ENCODE data around the gene MYOCD. TPM values are rescaled to one million over a fixed set of nuclear protein-coding genes. Genes with fewer than 3 reads are reported as not detected.

Gene MYOCD
- total and polyA plus RNA-seq, 2 of the 13 experiments (the other 11 are each of a cell fraction or from before 2014, with no cell fraction given) = not detected

DNA sequence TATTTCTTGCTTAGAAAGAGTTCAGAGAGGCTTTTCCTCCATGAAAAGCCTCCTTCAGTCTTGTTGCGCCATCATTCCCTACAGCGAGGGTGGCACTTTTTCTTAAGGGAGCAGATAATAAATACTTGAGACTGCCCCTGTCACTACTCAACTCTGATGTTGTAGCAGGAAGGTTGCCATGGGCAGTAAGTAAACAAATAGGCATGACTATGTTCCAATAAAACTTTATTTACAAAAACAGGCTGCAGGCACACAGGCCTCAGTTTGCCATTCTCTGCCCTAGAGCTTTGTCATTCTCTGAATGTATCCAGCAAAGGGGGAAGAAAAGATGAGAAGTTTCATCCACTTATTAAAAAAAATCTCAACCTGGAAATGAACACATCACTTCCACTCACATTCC is 60.4 kb downstream of the MYOCD start:
- FAIRE-seq = no peak
- no peak overlapping the region for H3K9ac ChIP-seq (ENCODE audit: insufficient read depth, low read depth, low read length)
- POLR2A ChIA-PET = no interaction called here

More for the DNA sequence above, 60.4 kb downstream of the MYOCD start:
- ATAC-seq (no peak), DNase-seq (ENCODE audit: low spot score) (no peak)
- Histone ChIP-seq H4K20me1 (ENCODE audit: insufficient read depth, low read length) (no peaks in the 10 kb centered on the region), H3K27me3 (ENCODE audit: control insufficient read depth in 1 of 2, insufficient read depth in 2 of 2, low read length in 2 of 2) (peaks cover 0 to 4% of the 10 kb centered on the region in 2 experiments; a peak in 1 of 5 replicates), H3K4me2 (ENCODE audit: low read depth, low read length) (no peak overlapping the region), H3K36me3 (replicated peaks in 1 of 2; ENCODE audit: control insufficient read depth in 1 of 2, insufficient read depth in 2 of 2, low read length in 2 of 2) (no peaks in the 10 kb centered on the region), H2AFZ (ENCODE audit: low read length) (no peak overlapping the region), H3K9me3 (ENCODE audit: low read length) (no peaks in the 10 kb centered on the region), H3K4me3 (replicated peaks in 1 of 3; ENCODE audit: insufficient read depth in 1 of 3, low read depth in 2 of 3, low read length in 3 of 3) (no peak overlapping the region), H3K27ac (ENCODE audit: extremely low read length, insufficient read depth, low read length) (no peak overlapping the region), H3K79me2 (ENCODE audit: insufficient read depth, low read length) (no peaks in the 10 kb centered on the region), H3K4me1 (ENCODE audit: insufficient read depth, low read length) (no peaks in the 10 kb centered on the region)
- in situ Hi-C loops (cut with HindIII; ENCODE audit: extremely low pct_ligation_motif_present, low pct_unique_long_range_greater_than_20kb) = no loop called here
- 53% methylated on average over 2 of the region's 2 CpGs for WGBS (ENCODE audit: low lambda C conversion rate)
- TF ChIP-seq, protein P1, sequence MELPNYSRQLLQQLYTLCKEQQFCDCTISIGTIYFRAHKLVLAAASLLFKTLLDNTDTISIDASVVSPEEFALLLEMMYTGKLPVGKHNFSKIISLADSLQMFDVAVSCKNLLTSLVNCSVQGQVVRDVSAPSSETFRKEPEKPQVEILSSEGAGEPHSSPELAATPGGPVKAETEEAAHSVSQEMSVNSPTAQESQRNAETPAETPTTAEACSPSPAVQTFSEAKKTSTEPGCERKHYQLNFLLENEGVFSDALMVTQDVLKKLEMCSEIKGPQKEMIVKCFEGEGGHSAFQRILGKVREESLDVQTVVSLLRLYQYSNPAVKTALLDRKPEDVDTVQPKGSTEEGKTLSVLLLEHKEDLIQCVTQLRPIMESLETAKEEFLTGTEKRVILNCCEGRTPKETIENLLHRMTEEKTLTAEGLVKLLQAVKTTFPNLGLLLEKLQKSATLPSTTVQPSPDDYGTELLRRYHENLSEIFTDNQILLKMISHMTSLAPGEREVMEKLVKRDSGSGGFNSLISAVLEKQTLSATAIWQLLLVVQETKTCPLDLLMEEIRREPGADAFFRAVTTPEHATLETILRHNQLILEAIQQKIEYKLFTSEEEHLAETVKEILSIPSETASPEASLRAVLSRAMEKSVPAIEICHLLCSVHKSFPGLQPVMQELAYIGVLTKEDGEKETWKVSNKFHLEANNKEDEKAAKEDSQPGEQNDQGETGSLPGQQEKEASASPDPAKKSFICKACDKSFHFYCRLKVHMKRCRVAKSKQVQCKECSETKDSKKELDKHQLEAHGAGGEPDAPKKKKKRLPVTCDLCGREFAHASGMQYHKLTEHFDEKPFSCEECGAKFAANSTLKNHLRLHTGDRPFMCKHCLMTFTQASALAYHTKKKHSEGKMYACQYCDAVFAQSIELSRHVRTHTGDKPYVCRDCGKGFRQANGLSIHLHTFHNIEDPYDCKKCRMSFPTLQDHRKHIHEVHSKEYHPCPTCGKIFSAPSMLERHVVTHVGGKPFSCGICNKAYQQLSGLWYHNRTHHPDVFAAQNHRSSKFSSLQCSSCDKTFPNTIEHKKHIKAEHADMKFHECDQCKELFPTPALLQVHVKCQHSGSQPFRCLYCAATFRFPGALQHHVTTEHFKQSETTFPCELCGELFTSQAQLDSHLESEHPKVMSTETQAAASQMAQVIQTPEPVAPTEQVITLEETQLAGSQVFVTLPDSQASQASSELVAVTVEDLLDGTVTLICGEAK (IDR thresholded peaks at IDR 0.05) = no peak
- TF ChIP-seq, protein P1 (CRISPR knock-in tag; IDR thresholded peaks at IDR 0.05) = peak; percentile 64
- TF ChIP-seq, protein P2, sequence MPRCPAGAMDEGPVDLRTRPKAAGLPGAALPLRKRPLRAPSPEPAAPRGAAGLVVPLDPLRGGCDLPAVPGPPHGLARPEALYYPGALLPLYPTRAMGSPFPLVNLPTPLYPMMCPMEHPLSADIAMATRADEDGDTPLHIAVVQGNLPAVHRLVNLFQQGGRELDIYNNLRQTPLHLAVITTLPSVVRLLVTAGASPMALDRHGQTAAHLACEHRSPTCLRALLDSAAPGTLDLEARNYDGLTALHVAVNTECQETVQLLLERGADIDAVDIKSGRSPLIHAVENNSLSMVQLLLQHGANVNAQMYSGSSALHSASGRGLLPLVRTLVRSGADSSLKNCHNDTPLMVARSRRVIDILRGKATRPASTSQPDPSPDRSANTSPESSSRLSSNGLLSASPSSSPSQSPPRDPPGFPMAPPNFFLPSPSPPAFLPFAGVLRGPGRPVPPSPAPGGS (CRISPR knock-in tag; IDR thresholded peaks at IDR 0.05) = no peak
- intact Hi-C loops (cut with micrococcal nuclease; ENCODE audit: unreplicated experiment) = no loop called here
- CTCF ChIA-PET (ENCODE audit: low intra/inter-chr PET ratio, low total read pairs) = no interaction called here
- BruUV-seq (replicated peaks) = no TSS peak

Data from HepG2 (cell line).